ENCODE measurements around the gene REEP2.
"Not testable (repeated sequence)": the region's sequence is repeated elsewhere in the genome, so short reads cannot be mapped to it uniquely, and the experiment has no call there.

The REEP2 gene

DNA sequence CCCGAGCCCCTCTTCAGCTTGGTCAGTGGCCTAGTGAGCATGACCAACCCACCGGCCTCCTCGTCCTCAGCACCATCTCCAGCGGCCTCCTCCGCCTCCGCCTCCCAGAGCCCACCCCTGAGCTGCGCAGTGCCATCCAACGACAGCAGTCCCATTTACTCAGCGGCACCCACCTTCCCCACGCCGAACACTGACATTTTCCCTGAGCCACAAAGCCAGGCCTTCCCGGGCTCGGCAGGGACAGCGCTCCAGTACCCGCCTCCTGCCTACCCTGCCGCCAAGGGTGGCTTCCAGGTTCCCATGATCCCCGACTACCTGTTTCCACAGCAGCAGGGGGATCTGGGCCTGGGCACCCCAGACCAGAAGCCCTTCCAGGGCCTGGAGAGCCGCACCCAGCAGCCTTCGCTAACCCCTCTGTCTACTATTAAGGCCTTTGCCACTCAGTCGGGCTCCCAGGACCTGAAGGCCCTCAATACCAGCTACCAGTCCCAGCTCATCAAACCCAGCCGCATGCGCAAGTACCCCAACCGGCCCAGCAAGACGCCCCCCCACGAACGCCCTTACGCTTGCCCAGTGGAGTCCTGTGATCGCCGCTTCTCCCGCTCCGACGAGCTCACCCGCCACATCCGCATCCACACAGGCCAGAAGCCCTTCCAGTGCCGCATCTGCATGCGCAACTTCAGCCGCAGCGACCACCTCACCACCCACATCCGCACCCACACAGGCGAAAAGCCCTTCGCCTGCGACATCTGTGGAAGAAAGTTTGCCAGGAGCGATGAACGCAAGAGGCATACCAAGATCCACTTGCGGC is 28.2 kb downstream of the REEP2 start:
- no peak for DNase-seq

DNA sequence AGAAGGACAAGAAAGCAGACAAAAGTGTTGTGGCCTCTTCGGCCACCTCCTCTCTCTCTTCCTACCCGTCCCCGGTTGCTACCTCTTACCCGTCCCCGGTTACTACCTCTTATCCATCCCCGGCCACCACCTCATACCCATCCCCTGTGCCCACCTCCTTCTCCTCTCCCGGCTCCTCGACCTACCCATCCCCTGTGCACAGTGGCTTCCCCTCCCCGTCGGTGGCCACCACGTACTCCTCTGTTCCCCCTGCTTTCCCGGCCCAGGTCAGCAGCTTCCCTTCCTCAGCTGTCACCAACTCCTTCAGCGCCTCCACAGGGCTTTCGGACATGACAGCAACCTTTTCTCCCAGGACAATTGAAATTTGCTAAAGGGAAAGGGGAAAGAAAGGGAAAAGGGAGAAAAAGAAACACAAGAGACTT is 28.9 kb downstream of the REEP2 start:
- DNase-seq: no peak

DNA sequence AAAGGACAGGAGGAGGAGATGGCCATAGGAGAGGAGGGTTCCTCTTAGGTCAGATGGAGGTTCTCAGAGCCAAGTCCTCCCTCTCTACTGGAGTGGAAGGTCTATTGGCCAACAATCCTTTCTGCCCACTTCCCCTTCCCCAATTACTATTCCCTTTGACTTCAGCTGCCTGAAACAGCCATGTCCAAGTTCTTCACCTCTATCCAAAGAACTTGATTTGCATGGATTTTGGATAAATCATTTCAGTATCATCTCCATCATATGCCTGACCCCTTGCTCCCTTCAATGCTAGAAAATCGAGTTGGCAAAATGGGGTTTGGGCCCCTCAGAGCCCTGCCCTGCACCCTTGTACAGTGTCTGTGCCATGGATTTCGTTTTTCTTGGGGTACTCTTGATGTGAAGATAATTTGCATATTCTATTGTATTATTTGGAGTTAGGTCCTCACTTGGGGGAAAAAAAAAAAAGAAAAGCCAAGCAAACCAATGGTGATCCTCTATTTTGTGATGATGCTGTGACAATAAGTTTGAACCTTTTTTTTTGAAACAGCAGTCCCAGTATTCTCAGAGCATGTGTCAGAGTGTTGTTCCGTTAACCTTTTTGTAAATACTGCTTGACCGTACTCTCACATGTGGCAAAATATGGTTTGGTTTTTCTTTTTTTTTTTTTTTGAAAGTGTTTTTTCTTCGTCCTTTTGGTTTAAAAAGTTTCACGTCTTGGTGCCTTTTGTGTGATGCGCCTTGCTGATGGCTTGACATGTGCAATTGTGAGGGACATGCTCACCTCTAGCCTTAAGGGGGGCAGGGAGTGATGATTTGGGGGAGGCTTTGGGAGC is 29.5 kb downstream of the REEP2 start:
- DNase-seq: no peak

DNA sequence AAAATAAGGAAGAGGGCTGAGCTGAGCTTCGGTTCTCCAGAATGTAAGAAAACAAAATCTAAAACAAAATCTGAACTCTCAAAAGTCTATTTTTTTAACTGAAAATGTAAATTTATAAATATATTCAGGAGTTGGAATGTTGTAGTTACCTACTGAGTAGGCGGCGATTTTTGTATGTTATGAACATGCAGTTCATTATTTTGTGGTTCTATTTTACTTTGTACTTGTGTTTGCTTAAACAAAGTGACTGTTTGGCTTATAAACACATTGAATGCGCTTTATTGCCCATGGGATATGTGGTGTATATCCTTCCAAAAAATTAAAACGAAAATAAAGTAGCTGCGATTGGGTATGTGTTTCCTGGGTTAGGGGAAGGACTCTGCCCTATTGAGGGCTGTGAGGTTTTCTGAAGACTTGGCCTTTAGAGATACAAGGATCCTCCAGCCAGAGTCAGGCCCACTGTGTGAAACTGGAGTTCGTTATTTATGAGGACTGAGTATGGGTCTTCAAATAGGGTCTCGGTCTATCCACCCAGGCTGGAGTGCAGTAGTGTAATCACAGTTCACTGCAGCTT is 30.2 kb downstream of the REEP2 start:
- DNase-seq: no peak

DNA sequence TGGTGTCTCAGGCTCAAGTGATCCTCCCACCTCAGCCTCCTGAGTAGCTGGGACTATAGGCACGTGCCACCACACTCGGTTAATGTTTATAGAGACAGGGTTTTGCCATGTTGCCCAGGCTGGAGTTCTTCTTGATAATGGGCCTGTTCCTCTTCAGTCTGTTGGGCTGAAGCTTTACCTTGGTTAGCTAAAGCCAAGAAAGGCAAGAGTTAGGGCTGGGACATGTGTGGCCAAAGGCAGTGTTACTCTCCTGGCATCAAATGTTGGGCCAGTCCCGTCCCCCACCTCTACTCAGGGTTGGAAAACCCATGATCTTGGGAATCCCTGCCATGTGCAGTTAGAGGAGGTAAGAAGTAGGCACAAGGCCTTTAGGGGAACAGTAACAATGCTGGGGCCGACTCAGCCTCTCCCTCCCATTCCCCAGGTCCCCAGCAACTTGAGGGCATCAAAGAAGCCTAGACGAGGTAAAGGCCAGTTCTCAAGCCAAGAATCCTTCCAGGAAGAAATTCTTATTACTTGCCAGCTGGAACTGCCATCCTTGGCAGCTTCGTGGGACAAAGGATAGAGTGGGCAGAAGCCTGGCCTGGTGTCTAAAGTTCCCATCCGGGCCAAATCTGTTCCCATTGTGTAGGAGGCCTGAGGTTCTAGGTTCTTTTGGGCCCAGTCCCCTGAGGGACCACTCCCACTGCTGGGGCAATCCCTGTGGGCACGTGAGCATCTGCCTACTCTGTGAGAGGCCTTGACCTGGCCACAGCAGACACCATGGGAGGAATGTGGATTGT is 30.9 kb downstream of the REEP2 start:
- peak; percentile 42 for DNase-seq

DNA sequence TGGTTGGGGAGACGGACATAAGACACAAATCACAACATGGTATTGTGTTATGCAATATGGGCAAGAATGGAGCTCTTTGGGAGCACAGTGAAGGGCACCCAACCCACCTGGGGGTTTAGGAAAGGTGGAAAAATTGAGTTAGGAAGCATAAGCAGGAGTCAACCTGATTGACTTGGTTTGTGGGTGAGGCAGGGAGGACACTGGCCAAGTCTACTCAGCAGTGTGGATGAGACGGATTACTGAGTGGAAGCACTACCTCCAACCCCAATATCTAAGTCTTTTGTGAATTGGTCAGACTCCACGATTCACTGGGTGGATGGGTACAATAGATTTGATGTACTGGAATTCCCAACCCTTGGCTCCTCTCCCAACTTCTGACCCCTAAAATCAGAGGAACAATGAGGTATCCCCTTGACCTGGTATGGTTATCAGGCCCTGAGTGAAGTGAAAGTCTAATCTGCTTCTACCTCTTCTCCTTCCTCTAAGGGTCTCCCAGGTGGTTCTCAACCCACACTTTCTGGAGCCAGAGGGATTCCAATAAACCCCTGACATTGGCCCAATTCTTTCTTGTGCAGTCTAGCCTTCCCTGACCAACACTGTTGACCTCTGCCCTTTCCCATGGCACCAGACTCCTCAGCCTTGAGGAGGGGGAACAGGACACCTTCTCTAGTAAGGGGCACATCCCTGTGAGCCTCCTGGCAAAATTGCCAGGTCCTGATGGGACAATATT is 31.6 kb downstream of the REEP2 start:
- no peak for DNase-seq

DNA sequence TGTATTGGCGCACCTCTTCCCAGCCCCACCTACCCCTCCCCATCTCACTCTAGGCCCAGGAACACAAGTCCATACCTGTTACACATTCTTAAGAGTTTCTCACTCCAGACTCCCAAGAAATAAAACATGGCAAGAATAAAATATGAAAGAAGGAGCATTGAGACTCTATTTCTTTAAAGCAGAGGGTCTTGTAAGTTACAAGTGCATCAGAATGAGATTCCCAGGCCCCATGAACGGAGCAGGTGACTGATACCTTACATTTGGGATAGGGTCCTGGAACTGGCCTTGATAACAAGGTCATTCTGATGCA is 32.1 kb downstream of the REEP2 start:
- DNase-seq: no peak

DNA sequence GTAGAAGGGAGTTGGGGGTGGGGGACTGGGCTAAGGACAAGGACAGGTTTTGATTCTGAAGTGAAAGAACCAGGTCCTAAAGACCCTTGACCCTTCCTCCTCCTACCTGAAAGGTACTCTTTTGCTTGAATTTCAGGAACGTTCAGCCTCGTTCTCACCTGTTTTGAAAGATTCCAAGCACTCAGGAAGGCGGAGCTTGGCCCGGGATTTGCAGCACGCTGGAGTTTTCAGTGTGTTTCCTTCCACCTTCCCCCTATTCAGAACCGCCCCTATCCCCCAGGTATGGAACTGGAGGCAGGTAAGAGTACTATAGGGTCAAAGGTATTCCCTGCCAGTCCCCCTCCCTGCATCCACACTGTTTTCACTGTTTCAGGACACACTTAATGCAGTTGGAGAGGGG is 33.5 kb downstream of the REEP2 start:
- no peak for DNase-seq

DNA sequence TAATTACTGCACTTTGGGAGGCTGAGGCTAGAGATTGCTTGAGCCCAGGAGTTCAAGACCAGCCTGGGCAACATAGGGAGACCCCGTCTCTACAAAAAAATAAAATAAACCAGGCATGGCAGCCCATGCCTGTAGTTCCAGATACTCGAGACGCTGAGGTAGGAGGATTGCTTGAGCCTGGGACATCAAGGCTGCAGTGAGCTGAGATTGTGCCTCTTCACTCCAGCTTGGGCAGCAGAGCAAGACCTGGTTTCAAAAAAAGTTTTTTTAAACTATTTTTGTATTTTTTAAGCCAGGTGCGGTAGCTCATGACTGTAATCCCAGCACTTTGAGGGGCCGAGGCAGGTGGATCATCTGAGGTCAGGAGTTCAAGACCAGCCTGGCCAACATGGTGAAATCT is 34.3 kb downstream of the REEP2 start:
- not testable (repeated sequence) for DNase-seq

DNA sequence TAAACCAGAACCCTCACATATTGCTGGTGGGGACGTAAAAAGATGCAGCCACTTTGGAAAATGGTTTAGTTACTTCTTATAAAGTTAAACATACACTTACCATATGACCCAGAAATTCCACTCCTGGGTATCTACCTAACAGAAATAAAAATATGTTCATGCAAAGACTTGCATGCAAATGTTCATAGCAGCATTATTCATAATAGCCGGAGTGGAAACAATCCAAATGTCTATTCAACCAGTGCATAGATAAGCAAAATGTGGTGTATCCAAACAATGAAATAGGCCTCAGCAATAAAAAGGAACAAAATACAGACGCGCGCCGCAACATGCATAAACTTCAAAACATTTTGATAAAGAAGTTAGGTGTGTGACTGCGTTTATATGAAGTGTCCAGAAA is 38.1 kb downstream of the REEP2 start:
- no peak for DNase-seq

DNA sequence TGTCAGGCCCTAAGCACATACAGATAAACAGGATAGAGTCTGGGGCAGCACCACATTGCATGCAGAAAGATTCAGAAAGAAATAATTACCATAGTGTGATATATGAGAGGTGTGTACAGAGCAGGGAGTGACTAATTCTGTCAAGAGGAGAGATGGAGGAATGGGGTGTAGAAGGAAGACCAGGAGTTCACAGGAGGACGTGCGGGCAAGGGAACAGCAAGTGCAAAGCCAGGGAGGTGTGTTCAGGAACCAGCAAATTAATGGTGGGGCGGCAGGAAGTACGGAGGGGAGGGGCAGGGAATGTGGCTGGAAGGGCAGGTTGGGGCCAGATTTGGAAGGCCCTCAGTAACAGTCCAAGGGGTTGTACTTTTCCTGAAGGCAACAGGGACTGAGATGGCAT is 43.8 kb downstream of the REEP2 start:
- no peak for DNase-seq

DNA sequence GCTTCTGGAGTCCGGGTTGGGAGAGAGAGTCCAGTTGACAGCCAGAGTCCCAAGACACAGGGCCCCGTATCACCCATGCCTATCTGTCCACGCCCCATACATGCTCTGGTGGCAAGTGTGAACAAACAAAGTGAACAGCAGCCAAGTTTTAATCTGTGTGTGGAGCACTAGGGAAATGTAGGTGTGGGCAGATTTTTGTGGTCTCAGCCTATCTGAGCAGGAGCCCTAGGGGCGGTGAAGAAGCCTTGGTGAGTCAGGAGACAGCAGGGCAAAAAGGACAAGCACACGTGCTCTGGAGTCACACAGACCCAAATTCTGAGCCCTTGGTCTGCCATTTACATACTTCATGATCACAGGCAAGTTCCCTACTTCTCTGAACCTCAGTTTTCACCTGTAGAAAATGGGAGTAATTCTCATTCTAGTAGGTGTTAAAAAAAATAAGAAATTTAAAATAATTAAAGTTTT is 49.7 kb downstream of the REEP2 start:
- no peak for DNase-seq

DNA sequence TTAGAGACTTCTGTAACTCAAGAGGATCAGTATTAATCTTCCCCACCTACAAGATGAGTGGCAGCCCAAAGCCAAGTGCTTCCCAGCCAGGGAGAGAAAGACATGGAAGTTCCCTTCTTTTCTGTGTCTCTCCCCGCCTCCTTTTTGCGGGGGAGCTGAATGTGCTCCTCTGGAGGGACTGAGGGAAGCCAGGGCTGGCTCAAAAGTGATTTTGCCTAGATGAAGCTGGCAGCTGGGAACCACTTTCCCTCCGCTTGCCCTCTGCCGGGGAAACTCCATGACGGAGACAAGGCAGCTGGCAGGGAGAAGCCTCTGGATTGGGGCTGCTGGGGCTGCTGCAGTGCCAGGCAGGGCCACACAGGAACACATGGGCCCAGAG is 50.8 kb downstream of the REEP2 start:
- DNase-seq: no peak

DNA sequence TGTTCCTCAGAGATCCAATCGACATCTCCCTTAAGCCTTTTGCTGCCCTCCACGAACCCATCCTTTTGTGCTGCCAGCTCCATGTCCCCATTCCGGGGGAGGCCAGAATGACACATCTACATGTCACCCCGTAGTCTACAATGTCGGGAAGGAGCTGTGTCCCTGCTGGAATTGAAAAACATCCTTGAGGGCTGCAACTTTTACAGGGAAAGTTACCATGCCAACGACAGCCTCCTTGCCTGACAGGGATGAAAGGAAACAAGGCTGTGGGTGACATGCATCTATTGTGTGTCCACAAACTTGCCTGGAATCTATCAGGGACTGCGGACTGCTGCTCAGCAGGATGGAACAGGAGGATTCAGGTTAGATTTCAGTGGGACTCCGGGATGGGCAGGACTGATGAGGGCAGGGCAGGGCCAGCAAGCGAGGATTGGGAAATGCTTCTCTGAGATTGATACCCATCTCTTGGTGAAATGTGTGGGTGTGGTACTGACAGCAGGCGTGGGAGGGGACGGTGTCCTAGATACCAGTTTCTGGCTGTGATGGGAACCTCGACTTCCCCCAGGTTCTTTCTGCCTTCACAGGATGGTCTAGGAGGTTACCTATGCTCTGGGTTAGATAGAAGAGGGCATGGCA is 51.9 kb downstream of the REEP2 start:
- no peak for DNase-seq

DNA sequence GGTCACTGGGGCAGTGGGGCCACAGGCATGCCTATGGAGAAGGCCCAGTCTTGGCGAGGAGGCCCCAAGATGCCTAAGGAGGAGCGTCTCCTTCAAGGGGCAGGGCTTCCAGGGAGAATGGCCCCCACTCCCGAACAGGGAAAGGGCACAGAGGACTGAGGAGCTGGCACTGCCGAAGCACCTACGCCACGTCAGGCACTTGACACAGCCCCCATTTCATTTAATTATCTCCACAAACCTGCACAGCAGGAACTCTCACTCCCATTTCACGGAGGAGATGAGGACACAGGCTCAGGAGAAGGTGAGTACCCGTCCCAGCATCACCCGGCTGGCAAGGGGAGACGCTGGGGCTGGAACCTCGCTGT is 52.4 kb downstream of the REEP2 start:
- no peak for DNase-seq

DNA sequence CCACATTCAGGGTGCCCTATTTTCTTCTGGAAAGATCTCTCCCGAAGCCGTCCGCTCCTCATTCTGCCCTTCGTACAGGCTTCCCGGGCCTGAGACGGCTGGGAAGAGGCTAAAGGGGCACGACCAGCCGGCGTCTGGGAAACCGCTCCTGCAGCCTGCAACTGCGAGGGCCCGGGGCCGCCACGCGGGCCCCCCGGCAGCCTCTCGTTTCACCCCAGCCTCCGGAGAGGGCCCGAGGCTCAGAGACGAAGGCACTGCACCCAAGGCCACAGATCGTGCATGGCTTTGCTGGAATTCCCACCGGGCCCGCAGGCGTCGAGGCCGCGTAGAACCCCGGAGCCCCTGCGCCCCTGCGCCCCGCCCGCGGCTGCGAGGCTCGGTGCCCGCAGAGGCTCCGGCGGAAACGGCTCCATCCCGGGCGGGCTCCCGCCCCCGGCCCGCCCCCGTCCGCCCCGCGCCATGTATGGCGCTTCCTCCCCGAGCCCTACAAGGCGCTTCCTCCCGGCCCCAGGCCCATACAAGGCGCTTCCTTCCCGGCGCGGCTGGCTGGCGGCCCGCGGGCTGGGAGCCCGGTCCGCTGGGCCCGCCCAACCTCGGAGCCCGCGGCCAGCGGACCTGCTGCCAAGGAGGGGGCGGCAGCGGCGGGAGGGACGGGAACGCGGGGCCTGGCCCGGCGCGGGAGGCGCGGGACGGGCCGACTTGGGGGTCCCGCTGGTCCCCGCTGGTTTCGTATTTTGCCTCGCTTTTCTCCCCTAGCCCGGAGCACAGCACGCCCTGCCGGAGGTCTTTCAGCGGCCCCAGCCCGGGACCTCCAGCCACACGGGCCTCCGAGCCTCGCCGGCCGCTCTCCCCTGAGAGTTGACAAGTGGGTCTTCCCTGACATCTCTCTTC is 53.1 kb downstream of the REEP2 start:
- peak; percentile 81 for DNase-seq

DNA sequence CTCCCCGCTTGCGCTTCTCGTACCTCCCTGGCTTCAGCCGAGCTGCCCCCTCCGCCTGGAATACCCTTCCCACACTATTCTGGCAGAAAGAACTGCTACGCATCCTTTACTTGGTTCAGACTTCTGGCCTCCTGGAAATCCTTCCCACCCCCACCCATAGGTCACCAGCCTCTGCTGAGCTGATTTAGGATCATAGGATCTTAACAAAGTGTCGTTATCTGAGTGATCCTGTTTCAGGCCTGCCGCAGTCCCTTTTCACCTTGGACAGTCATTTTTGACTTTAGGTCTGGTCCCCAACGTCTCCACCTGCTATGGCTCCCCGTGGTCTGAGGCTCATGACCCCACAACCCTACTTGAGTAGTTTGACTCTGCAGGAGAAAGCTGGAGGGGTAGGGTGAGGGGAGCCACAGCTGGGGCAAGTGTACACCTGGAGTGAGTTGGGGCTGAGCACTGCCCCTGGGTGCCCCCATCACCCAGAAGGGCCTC is 53.7 kb downstream of the REEP2 start:
- no peak for DNase-seq

DNA sequence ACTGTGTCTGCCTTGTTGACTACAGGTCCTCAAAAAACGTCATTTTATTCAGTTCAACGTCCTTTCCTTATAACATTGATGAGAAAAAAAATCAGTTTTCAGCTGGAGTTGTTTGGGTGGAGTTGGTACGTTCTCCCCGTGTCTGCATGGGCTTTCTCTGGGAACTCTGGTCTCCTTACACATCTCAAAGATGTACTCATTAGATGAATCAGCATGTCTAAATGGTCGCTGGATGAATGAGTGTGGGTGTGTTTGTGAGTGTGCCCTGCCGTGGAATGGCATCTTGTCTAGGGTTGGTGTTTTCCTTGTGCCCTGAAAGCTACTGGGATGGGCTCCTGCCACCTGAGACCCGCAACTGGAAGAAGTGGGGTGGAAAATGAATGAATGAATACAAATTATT is 56.5 kb downstream of the REEP2 start:
- DNase-seq: no peak

All from activated CD8-positive, alpha-beta memory T cell treated with anti-CD3 and anti-CD28 coated beads, Interleukin-2, amount 50 U/mL, for 4 hours (primary cell).